PFSK-1 (cell line): ENCODE measurements around the gene GINS2.

Experiments used
- FOXP2 ChIP-seq: optimal IDR thresholded peaks from 2 replicates; pipeline ENCODE3; 2011; ENCODE audit warnings: borderline replicate concordance, control low read depth, inconsistent platforms; ENCODE audit not compliant: insufficient read depth; ENCODE audit errors: extremely low read length, extremely low read depth
- POLR2AphosphoS5 ChIP-seq: IDR thresholded peaks from 2 replicates; pipeline ENCODE4 v1.6.1; 2012; ENCODE audit warnings: low read depth, mild to moderate bottlenecking, control low read depth, low read length, moderate library complexity
- SIN3A ChIP-seq: IDR thresholded peaks from 2 replicates; pipeline ENCODE4 v1.6.1; 2012; ENCODE audit warnings: mild to moderate bottlenecking, low read length, moderate library complexity, borderline replicate concordance; ENCODE audit not compliant: insufficient read depth
- TAF1 ChIP-seq: IDR thresholded peaks from 2 replicates; pipeline ENCODE4 v1.6.1; 2012; ENCODE audit warnings: low read length, control low read depth, borderline replicate concordance; ENCODE audit not compliant: insufficient read depth
- TF ChIP-seq, protein P1 (sequence below), 2 experiments: IDR thresholded peaks; 2 replicates each; pipeline versions ENCODE4 v1.6.1 to v1.8.0; 2011 to 2012; ENCODE audit warnings: low read depth in 2 of 2, low read length in 2 of 2, control low read depth in 1 of 2, inconsistent platforms in 1 of 2, mild to moderate bottlenecking in 1 of 2, moderate library complexity in 1 of 2; ENCODE audit not compliant: insufficient read depth in 1 of 2

GINS2 gene

DNA sequence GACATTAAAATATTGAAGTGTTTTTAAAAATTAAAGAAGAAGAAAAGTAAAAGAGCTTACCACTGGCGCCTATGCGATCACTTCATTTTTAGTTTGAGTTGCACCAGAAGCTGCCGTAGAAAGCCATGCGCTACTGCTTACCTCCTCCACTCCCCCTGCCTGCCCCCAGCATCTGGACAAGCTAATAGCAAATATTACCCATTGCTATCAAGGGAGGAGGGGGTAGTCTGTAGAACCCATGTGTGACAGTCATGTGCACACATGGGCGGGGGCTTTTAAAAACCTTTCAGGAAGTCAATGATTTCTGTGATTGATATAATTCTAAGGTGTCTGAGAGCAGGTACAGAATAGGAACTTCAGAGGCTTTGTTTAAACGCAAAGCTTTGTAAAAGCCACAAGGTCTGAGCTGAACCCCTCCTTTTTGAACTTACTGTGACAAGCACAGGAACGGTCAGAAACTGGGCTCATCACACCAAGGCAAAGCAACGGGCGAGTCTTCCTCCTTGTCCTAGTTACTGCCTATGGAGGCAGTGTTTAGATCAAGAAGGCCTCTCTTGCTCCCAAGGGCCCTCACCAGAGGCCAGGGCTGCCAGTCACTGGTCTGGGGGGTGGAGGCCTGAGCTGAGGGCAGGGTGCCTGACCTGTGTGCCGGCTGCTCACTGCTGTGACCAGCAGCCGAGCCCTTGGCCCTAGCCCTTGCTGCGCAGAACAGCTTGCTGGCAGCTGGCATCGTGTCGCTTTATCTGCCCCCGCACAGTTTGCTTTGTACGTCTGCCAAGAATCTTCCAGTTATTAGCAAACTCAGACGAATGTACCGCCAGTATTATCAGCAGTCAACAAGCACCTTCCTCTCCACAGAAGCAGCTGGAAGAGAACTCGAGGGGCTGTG is 15.0 kb downstream of the GINS2 start:
- TF ChIP-seq SIN3A: no peak
- TF ChIP-seq POLR2AphosphoS5: no peak; the same call in 1 of the 2 replicates
- no peak for TF ChIP-seq FOXP2
- TF ChIP-seq, protein P1, sequence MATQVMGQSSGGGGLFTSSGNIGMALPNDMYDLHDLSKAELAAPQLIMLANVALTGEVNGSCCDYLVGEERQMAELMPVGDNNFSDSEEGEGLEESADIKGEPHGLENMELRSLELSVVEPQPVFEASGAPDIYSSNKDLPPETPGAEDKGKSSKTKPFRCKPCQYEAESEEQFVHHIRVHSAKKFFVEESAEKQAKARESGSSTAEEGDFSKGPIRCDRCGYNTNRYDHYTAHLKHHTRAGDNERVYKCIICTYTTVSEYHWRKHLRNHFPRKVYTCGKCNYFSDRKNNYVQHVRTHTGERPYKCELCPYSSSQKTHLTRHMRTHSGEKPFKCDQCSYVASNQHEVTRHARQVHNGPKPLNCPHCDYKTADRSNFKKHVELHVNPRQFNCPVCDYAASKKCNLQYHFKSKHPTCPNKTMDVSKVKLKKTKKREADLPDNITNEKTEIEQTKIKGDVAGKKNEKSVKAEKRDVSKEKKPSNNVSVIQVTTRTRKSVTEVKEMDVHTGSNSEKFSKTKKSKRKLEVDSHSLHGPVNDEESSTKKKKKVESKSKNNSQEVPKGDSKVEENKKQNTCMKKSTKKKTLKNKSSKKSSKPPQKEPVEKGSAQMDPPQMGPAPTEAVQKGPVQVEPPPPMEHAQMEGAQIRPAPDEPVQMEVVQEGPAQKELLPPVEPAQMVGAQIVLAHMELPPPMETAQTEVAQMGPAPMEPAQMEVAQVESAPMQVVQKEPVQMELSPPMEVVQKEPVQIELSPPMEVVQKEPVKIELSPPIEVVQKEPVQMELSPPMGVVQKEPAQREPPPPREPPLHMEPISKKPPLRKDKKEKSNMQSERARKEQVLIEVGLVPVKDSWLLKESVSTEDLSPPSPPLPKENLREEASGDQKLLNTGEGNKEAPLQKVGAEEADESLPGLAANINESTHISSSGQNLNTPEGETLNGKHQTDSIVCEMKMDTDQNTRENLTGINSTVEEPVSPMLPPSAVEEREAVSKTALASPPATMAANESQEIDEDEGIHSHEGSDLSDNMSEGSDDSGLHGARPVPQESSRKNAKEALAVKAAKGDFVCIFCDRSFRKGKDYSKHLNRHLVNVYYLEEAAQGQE (IDR thresholded peaks at IDR 0.05; ENCODE audit: insufficient read depth in 1 of 2, low read depth in 2 of 2, low read length in 2 of 2): no peak
- TF ChIP-seq TAF1: no peak

DNA sequence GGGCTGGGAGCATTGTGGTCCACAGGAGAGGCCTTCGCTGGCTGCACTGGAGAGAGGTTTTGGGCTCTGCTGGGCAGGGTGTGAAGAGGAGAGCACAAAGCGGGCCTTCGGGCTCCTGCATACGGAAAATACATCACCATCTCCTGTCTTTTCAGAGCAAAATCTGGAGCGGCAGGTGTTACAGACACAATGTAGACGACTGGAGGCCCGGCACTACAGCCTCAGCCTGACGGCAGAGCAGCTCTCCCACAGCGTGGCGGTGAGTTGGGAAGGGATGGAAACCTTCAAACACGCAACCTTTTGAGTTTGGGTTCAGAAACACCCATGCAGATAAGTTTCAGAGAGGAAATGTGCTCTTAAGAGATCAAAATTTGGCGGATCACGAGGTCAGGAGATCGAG is 17.9 kb downstream of the GINS2 start:
- TF ChIP-seq, protein P1 (IDR thresholded peaks at IDR 0.05; ENCODE audit: insufficient read depth in 1 of 2, low read depth in 2 of 2, low read length in 2 of 2): no peak
- TF ChIP-seq TAF1 (no peak), FOXP2 (no peak), POLR2AphosphoS5 (no peak), SIN3A (no peak)

DNA sequence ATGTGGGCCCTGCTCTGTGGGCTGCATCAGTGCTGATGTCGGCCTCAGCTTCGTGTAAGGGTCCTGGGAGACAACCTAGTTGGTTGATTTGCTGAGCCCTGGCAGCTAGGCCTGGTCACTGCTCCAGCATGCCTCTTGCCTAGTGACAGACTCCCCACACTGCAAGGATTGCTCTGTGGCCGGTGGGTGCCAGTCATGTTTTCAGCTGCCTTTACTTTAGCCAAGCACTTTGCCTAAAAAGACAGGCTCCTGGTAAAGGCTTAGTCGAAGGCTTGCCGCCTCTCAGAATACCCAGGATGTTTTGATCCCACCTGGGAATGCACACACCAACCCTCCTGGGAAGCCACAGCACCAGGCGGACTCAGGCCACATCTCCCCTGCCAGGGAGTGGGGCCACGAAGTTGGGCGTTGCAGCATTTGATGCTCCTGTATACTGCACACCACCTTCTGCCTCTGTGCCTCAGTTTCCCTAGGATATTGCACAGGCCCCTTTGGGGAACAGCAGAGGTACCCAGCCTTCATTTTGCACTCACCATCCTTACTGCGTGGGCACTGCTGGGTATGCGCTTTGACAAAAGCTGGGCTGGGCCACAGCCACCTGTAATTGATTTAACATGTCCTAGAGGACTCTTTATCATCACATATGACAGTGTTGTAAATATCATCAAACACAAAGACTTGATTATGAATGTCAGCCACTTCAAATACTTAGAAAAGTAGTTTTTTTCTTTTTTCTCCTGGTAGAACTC is 19.9 kb downstream of the GINS2 start:
- no peak for TF ChIP-seq POLR2AphosphoS5
- TF ChIP-seq, protein P1 (IDR thresholded peaks at IDR 0.05; ENCODE audit: insufficient read depth in 1 of 2, low read depth in 2 of 2, low read length in 2 of 2): no peak
- no peak for TF ChIP-seq TAF1

DNA sequence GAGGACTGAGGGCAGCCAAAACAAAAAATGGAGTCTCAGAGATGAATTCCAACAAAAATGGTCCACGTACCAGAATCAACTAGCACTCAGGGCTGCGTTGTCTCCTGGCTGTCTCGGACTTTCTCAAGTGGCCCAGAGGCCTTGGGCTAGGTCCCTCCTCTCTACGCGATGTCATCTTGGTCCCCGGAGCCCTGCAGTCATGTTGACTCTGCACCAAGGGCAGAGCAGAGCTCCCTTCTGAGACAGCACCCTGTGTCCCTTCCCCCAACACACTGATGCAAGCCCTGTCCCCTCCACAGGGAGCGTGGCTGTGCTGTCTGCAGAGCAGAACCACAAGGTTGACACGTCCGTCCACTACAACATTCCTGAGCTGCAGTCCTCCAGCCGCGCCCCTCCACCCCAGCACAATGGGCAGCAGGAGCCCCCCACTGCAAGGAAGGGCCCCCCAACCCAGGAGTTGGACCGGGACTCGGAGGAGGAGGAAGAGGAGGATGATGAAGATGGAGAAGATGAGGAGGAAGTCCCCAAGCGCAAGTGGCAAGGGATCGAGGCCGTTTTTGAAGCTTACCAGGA is 20.8 kb downstream of the GINS2 start:
- TF ChIP-seq FOXP2 (no peak), TAF1 (no peak), POLR2AphosphoS5 (no peak), SIN3A (no peak)
- TF ChIP-seq, protein P1 (IDR thresholded peaks at IDR 0.05; ENCODE audit: insufficient read depth in 1 of 2, low read depth in 2 of 2, low read length in 2 of 2): no peak
